GM18520 (cell line): ENCODE data around the gene STX12.
A peak's percentile ranks its signal among the peaks of the same experiment; 100 is the strongest.
"Not testable (repeated sequence)": the region's sequence is repeated elsewhere in the genome, so short reads cannot be mapped to it uniquely, and the experiment has no call there.

Experiments
- ATAC-seq: cut with Tn5 transposase; IDR thresholded peaks from one replicate; pipeline ENCODE4 v1.9.1; 2021; ENCODE audit not compliant: unreplicated experiment

STX12 gene

DNA sequence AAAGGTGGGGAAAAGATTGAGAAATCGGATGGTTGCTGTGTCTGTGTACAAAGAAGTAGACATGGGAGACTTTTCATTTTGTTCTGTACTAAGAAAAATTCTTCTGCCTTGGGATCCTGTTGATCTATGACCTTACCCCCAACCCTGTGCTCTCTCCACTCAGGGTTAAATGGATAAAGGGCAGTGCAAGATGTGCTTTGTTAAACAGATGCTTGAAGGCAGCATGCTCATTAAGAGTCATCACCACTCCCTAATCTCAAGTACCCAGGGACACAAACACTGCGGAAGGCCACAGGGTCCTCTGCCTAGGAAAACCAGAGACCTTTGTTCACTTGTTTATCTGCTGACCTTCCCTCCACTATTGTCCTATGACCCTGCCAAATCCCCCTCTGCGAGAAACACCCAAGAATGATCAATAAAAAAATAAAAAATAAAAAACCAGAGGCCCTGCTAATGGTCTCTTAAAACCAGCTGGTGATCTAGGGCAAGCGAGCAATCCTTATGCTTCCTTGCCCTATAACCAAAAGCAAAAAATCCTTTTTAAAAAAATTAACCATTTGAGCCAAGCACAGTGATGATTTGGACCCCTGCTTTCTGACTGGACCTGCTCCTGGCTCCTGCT is 56.4 kb downstream of the STX12 start:
- ATAC-seq = not testable (repeated sequence)

DNA sequence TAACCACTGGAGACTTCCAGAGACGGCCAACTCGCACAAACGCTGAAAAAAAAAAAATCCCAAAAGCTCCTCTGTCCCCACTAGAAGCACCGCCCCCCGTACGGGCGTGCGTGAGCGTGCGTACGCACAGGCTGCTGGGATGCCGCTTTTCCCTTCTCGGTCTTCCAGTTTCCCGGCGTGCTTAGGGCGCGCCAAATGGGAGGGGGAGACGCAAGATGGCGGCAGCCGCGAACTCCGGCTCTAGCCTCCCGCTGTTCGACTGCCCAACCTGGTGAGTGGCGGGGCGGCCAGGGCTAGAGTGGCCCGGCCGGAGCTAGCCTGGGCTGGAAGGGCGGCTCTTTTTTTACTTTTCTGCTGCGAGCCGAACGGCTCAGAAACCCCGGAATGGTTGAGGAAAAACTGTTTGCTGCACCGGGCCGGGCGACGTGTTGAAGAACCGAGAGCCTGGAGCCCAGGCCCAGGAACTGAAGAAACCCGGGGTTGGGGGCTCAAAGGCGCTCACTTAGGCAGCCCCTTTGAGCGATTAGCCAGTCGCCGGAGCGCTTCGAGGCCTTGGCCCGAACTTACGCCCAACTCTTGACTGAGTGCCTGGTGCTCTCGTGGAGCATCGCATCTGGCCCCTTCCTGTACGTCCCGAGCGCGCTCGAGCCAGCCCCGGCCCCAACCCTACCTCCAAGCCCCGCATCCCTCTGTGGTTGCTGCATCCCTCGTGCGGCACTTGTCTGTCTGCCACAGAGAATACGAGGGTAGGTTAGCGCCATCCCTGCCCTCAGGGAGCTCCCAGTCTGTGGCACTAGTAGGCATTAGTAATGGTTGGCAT is 57.8 kb downstream of the STX12 start, which contains the start of gene PPP1R8:
Gene PPP1R8, plus strand, starts transcription at position 162 of the 820 bp plus-strand sequence. Its CDS starts 54 bp downstream, at position 216.
- peak; percentile 90 for ATAC-seq

DNA sequence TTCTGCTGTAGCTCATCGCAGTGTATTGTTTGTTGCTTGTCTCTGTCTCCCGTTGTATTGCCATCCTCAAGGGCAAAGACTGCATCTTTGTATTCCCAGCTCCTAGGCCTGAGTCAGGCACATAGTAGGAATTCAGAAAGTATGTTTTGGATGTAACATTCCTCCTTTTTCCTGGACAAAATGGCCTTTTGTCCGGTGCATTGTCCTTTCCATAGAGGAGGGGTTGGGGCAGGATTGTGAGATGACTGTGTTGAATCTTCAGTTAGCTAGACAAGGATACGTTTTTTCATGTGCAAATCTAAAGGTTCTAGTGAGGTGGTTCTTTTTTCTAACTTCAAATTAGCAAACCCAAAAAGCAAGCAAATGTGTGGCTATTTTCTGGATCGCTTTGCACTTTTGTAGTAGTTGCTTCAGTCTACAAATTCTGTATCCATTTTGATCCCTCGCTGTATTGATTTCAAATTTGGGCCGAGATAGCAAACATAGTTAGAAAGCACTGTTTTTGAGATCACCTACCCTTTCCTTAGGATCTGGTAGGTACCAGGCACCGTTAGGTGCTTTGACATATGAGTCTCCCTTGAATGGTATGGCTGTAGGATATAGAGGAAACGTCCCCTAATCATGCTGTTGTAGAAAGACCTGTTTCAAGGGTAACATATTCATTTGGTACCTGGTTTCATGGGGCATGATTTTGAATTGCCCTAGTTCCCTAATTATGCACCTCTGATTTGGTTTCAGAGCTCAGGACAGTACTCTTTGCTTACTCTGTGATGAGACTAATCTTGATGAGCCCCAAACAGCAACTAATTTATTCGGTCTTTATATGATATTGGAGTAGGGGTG is 58.8 kb downstream of the STX12 start:
- ATAC-seq = no peak

DNA sequence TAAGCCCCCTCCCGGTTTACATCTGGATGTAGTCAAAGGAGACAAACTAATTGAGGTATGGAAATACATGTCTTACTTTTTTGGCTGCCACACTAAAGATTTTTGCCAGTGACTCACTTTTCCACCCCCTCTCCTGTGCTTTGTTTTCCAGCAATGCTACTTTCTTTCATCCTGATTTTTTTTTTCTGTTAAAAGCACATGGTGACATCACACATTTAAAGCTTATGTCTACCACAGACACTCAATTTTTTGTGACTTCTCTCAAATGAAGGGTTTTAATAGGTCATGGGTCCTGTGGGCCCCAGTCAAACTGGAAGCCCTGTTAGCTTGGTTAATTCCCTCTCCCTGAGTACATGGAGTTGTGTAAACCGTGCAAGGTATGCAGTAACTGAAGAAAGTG is 59.7 kb downstream of the STX12 start:
- ATAC-seq = no peak

DNA sequence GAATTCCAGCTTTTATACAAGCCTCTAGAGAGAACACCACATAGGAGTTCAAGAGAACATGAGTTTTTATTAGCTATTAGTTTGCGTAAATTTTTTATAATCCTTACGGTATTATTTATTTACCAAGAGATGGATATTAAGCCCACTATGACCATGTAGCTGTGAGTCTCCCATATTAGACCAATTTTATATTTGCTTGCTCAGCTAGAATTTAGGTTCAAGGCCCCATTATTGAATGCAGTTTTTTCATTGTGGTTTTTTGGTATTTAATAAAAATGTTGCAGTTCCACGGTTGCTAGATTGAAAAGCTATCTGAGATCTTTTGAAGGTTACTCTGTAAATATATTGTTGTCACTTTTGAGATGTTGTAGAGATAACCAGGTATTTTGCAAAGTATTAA is 60.5 kb downstream of the STX12 start:
- ATAC-seq = no peak

DNA sequence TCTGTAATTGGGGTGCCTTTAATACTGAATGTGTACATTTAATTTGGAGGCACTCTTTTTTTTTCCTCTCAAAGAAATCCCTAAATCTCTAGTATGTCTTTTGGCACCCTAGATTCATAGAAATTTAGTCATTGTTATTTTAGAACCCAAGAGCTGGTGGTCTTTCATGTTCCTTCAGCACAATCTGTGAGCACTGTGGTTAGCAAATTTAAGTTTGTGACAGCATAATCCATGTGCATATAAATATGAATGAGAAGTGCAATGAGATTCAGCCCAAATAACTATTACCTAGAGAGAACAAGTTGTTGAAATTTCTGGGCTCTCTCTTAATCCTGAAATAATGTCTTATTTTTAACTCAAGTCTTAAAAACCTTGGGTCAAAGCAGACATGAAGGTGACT is 62.0 kb downstream of the STX12 start:
- no peak for ATAC-seq

DNA sequence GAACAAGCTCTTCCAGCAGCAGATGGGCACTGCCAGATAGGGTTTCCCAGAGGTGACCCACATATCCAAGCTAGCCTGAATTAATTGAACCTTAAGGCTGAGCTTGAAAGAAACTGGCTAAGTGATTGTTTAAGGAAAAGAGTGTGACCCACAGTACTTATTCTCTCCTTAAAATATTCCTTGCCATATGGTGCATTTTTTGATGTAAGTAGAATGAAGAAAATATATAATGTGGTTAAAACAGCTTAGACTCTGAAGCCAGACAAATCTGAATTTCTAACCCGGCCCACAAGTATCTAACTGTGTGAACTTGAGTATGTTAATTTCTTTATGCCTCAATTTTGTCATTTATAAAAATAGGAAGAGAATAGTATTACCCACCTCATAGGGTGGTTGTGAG is 62.5 kb downstream of the STX12 start:
- no peak for ATAC-seq

DNA sequence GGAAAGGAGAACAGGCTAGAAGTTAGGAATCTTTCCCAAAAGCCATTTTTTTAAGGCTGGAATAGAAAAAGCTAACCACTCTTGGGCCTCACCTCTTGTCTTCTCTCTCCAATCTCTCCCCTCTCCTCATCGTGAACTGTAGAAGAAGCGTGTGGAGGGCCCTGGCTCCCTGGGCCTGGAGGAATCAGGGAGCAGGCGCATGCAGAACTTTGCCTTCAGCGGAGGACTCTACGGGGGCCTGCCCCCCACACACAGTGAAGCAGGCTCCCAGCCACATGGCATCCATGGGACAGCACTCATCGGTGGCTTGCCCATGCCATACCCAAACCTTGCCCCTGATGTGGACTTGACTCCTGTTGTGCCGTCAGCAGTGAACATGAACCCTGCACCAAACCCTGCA is 76.9 kb downstream of the STX12 start:
- no peak for ATAC-seq

DNA sequence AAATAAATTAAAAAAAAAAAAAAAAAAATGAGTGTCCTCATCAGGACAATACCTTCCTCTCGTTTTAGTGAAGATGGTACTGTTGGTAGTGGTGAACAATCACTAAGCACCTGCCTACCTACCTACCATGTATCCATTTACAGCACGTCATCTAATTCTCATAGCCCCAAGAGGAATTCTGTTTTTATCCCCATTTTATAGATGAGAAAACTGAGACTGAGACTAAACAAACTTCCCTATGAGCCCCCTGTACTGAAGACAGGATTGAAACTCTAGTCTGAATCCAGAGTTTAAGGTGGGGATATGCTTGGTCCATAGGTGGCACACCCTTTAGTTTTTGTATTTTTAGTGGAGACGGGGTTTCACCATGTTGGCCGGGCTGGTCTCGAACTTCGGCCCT is 82.1 kb downstream of the STX12 start:
- ATAC-seq = no peak

DNA sequence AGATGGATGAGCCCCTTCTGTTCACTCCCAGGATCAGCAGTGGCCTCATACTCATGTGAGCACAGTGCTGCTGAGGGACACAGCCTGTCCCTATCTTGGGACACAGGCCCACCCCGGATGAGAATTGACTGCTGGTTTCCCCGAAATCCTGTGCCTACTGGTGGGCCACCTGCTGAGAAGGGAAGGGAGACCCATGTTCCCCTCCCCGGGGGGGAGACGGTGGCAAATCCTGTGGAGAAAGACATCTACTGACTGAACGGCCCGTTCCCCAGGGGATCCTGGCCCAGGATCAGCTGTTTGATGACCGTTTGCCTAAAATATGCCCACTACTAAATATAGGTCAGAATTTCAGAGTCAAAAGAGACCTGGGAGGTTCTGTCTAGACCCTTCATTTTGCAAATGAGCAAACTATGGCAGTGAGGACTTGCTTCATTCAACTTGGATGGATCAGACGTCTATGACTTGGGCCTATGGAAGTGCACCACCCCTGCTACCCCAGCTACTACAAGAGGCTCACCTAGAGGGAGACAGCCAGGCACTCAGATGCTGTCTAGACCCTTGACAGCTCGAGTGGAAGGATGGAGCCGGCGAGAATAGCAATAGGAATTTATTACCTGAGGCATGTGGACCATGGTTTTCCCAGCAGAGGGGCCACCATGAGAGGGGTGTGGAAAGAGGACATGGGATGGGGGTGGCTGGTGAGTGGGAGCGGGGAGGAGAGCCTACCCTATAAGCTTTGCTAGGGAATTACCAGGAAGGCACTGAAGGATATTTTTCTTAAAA is 83.7 kb downstream of the STX12 start:
- ATAC-seq = no peak

DNA sequence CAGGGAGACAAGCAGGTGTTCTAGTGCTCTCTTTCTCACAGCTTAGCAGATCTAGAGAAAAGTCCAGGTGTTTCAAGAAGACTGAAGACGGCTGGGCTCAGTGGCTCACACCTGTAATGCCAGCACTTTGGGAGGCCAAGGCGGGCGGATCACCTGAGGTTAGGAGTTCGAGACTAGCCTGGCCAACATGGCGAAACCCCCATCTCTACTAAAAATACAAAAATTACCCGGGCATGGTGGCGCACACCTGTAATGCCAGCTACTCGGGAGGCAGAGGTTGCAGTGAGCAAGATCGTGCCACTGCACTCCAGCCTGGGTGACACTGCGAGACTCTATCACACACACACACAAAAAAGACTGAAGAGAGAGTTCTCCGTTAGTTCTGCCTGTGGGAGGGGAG is 84.5 kb downstream of the STX12 start:
- ATAC-seq = not testable (repeated sequence)

DNA sequence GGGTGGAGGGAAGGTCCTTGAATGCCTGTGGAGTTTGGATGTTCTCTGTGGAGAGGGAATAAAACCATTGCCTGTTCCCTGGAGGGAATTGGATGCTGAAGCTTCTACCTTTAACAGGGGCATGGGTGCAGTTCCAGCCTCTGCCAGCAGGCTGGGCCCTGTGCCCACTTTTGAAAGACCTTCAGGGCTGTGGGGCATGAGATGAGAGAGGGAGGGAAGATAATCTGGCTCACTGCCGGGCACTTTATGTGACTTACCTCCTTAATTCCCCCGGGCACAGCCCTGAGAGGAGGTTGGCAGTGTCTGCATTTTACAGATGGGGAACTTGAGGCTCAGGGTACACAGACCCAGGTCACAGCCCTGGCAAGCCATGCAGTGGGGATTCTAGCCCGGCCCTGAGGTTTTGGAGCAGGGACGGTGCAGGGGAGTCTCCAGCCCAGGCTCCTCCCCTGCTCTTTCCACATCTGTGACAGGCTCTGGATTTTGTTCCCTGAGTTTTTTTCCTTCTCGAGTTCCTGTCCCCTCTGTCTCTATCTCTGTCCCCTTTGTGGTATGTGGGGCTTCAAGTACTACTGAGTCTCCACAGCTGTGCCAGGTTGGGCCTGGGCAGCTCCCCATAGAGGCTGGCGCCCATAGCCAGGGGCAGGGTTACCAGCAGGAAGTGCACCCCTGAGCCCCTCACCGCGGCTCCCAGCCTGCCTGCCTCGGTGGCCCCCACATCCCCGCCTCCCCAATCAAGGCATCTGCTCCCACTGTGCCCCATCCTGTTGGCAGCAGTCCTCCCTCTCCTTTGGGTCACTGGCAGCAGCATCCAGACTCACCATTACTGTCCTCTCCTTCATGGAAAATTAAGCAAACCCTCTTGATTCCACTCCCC is 85.3 kb downstream of the STX12 start:
- ATAC-seq = peak; percentile 66

DNA sequence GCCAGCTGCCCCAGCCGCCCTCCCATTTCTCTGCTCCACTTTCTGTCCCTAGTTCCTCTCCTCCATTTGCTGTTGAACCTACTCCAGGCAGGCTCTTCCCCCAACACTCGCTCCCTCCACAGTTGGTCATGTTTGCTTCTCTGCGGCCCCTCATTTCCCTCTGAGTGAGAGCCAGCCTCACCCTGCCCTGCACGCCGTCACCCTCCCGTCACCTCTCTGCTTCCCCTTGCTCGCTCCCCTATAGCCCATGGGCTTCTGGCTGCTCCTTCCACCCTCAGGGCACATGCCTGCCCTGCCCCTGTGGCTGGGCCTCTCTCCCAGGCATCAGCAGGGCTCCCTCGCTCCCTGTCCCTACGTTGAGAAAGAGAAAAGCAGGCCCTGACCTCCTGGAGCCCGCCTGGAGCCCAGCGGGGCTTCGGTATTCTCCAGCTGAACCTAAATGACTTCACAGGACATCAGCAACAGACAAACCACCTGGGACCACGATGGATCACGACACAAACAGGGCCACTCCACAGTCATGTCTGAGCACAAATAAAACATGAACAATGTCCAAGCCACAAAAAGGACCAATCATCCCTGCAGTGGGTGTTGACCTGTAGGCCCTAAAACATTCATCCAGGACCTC is 86.0 kb downstream of the STX12 start:
- no peak for ATAC-seq

DNA sequence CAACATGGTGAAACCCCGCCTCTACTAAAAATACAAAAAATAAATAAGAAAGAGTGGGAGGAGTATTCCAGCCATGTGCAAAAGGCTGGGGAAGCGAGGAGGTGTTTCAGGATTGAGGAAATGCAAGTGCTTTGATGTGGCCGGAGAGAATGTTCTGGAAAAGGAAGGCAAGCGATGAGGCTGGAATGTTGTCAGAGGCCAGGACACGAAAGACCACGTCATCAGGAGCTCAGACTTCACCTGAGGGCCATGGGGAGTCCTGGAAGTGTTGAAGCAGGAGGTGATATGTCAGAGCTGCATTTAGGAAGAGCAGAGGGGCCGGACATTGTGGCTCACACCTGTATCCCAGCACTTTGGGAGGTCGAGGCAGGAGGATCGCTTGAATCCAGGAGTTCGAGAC is 88.4 kb downstream of the STX12 start:
- ATAC-seq = no peak

DNA sequence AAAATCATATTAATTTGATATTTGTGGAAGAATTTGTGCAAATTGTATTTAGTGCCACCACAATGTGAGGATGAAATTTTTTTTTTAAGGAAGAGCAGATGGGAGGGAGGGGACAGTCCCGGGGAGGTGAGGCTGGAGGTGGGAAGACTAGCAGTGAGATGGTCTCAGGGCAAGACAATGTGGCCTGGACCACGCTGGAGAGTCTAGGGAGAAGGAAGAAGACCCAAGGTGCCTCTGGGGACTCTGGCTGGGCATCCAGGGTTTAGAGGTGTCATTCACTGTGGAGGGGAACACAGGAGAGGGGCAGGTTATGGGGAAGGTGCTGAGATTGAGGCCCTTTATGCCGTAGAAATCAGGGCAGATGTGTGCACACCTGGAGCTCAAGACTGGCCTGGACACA is 89.0 kb downstream of the STX12 start:
- ATAC-seq = no peak

DNA sequence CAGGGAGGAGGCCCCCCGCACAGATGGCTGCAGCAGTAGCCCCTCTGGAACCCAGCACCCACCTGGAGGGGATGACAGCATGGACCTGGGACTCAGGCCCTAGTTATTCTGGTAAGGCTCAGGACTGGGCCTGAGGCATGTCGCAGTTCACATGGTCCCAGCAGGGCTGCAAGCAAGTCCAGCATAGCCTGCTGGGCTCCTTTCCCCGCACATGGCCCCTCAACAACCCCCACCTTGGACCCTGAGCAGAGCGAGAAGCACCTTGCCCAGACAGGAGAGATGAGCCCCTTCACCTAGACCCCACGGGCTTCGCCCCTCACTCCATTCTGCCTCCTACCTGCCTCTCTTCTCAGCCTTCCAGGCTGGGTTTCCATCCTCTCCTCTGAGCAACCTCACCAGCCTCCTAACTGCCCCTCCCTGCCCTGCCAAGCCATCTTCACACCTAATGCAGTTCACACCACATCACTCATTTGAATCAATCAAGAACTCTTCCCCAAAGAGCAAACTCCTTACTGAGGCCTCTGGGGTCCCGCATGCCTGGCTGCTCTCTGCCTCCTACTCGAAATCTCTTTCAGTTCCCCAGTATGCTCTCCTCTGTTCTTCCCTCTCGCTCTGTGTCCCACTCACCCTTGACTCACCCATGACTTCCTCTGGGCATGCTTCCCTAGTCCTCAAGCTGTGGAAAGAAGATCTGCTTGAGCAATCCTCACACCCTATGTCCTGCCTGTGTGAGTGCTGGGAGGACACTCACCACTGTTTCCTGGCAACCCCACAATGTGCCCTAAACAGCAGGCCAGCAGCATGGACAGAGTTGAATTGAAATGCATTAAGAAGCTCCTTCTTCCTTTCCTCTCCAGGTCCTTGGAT is 89.9 kb downstream of the STX12 start:
- no peak for ATAC-seq

DNA sequence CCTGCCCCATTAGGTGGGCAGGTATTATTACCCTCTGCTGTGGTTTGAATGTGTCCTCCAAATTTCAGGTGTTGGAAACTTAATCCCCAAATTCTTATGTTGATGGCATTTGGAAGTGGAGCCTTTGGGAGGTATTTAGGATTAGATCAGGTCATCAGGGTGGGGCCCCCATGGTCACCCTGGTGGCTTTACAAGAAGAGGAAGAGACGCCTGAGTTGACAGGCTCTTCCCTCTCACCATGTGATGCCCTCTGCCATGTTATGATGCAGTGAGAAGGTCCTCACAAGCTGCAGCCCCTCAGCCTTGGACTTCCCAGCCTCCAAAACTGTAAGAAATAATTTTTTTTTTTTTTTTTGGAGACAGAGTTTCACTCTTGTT is 90.5 kb downstream of the STX12 start:
- no peak for ATAC-seq

DNA sequence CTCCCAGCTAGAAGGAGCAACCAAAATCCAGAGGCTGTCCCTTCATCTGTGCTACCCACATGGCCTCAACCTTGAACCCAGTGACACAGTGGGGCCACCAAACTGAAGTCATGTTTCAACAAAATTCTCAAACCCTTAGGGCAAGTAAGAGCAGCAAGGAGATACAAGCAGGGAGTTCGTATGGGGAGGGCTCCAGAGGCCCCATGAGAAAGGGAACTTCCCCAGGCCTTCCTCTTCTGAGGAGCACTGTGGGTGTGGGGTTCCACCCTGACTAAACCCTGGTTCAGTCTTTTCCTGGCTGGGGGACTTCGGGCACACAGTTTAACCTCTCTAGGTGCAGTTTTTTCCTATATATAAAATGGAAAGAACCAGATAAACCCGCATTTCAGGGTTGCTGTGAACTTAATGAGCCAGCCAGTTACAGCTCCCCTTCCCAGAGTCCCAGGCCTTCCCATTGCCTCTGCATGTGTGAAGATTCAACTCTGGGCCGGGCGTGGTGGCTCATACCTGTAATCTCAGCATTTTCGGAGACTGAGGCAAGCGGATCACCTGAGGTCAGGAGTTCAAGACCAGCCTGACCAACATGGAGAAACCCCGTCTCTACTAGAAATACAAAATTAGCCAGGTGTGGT is 91.4 kb downstream of the STX12 start:
- ATAC-seq = no peak
